K562 (cell line): Measurements from ENCODE around the gene P2RY6.

ENCODE experiments used
- CREB5 ChIP-seq: fragments of 250-450 bp; sonication (Bioruptor Pico); IDR thresholded peaks from 2 replicates; pipeline ENCODE4 v1.5.0; 2020; ENCODE audit warnings: mild to moderate bottlenecking
- CTCF ChIP-seq, 3 experiments: IDR thresholded peaks in 2 of 3; conservative IDR thresholded peaks in 1 of 3; 2 replicates each; pipeline ENCODE4 v1.5.1; 2011 to 2012; ENCODE audit warnings: low read length in 3 of 3, mild to moderate bottlenecking in 3 of 3, control low read depth in 2 of 3, improper control_type of control experiment in 1 of 3, inconsistent platforms in 1 of 3, low read depth in 1 of 3, mixed read lengths in 1 of 3, moderate library complexity in 1 of 3; ENCODE audit not compliant: insufficient read depth in 2 of 3
- EZH2 ChIP-seq: IDR thresholded peaks from 2 replicates; pipeline ENCODE4 v1.6.1; 2012; ENCODE audit warnings: low read depth, mild to moderate bottlenecking, inconsistent platforms, low read length, borderline replicate concordance
- HINFP ChIP-seq: fragments of 450-650 bp; conservative IDR thresholded peaks from 2 replicates; pipeline ENCODE4 v1.6.1; 2016; ENCODE audit warnings: missing genetic modification characterization, low read depth, mild to moderate bottlenecking, control low read depth, missing compliant biosample characterization
- LCOR ChIP-seq: sonication (generic); formaldehyde crosslinking; IDR thresholded peaks from 2 replicates; pipeline ENCODE4 v1.8.0; 2022; ENCODE audit warnings: mild to moderate bottlenecking, missing genetic modification reagents
- NFIC ChIP-seq: fragments of 450-650 bp; IDR thresholded peaks from 2 replicates; pipeline ENCODE4 v1.6.1; 2017; ENCODE audit warnings: mild to moderate bottlenecking, inconsistent platforms
- NFRKB ChIP-seq: fragments of 450-650 bp; IDR thresholded peaks from 2 replicates; pipeline ENCODE4 v1.6.1; 2016; ENCODE audit warnings: low read depth
- POLR2A ChIP-seq: fragments of 450-650 bp; conservative IDR thresholded peaks from 2 replicates; pipeline ENCODE4 v1.6.1; 2016
- PTRF ChIP-seq: fragments of 450-650 bp; IDR thresholded peaks from 2 replicates; pipeline ENCODE4 v1.6.1; 2016; ENCODE audit warnings: mild to moderate bottlenecking, missing genetic modification characterization, missing compliant biosample characterization
- YY1 ChIP-seq, 3 experiments: IDR thresholded peaks; 2 replicates each; pipeline ENCODE4 v1.6.1; 2011; ENCODE audit warnings: low read length in 2 of 3, mild to moderate bottlenecking in 2 of 3, moderate library complexity in 2 of 3, borderline replicate concordance in 1 of 3, control low read depth in 1 of 3, low read depth in 1 of 3; ENCODE audit not compliant: insufficient read depth in 3 of 3, insufficient replicate concordance in 2 of 3, control insufficient read depth in 1 of 3, insufficient read length in 1 of 3; ENCODE audit errors: extremely low read depth in 1 of 3

- TF ChIP-seq NFRKB, result no peak
- TF ChIP-seq EZH2, result no peak
- peak in 1 of 3 experiments; percentile 26 for TF ChIP-seq YY1 (IDR thresholded peaks at IDR 0.05; ENCODE audit: borderline replicate concordance in 1 of 3, control insufficient read depth in 1 of 3, extremely low read depth in 1 of 3, insufficient read depth in 3 of 3, insufficient read length in 1 of 3, insufficient replicate concordance in 2 of 3, low read depth in 1 of 3, low read length in 2 of 3)
- TF ChIP-seq CTCF (IDR thresholded peaks at IDR 0.05 in 2 of 3, conservative IDR thresholded peaks at IDR 0.05 in 1 of 3; ENCODE audit: insufficient read depth in 2 of 3, low read depth in 1 of 3, low read length in 3 of 3), result peak; percentile 92 to 93 (median 92)
- TF ChIP-seq CREB5 (CRISPR knock-in tag), result no peak
- TF ChIP-seq PTRF (tag), result no peak
- no peak for TF ChIP-seq POLR2A
- 0 out of 2 replicates have a peak, but pooled peaks have one; percentile 6 for TF ChIP-seq NFIC
- TF ChIP-seq HINFP, result no peak
- no peak for TF ChIP-seq LCOR (CRISPR knock-in tag)
Observed at GRCh38 chr11:73288873-73289707, 17.0 kb downstream of the P2RY6 start.
